IMR-90 (cell line): ENCODE data around the gene NDUFA7.

ENCODE experiments used
- BHLHE40 ChIP-seq: fragments of 150-350 bp; IDR thresholded peaks from 2 replicates; pipeline ENCODE4 v1.6.1; 2016; ENCODE audit warnings: mild to moderate bottlenecking, low read depth, low read length
- CEBPB ChIP-seq: IDR thresholded peaks from 2 replicates; pipeline ENCODE4 v1.6.1; 2012; ENCODE audit warnings: low read depth, low read length, improper control_type of control experiment
- FOS ChIP-seq: fragments of 150-350 bp; IDR thresholded peaks from 2 replicates; pipeline ENCODE4 v1.6.1; 2016; ENCODE audit warnings: low read depth, low read length
- MAFK ChIP-seq: IDR thresholded peaks from 2 replicates; pipeline ENCODE4 v1.6.1; 2012; ENCODE audit warnings: low read depth, low read length, improper control_type of control experiment
- NFE2L2 ChIP-seq: fragments of 150-350 bp; IDR thresholded peaks from 2 replicates; pipeline ENCODE4 v1.6.1; 2016; ENCODE audit warnings: low read depth, mild to moderate bottlenecking, low read length
- POLR2A ChIP-seq: IDR thresholded peaks from 2 replicates; pipeline ENCODE4 v1.6.1; 2012; ENCODE audit warnings: mild to moderate bottlenecking, low read depth, low read length
- RAD21 ChIP-seq: IDR thresholded peaks from 2 replicates; pipeline ENCODE4 v1.6.1; 2012; ENCODE audit warnings: low read length, improper control_type of control experiment
- RCOR1 ChIP-seq: IDR thresholded peaks from 2 replicates; pipeline ENCODE4 v1.6.1; 2012; ENCODE audit warnings: mild to moderate bottlenecking, low read length, improper control_type of control experiment; ENCODE audit not compliant: insufficient replicate concordance
- TF ChIP-seq, protein P1 (sequence below): conservative IDR thresholded peaks from 2 replicates; pipeline ENCODE4 v1.5.1; 2012; ENCODE audit warnings: mild to moderate bottlenecking, low read depth, low read length, improper control_type of control experiment
- TF ChIP-seq, protein P2 (sequence below): fragments of 150-350 bp; IDR thresholded peaks from 2 replicates; pipeline ENCODE4 v1.6.1; 2016; ENCODE audit warnings: low read depth, mild to moderate bottlenecking, low read length, moderate library complexity, borderline replicate concordance

DNA sequence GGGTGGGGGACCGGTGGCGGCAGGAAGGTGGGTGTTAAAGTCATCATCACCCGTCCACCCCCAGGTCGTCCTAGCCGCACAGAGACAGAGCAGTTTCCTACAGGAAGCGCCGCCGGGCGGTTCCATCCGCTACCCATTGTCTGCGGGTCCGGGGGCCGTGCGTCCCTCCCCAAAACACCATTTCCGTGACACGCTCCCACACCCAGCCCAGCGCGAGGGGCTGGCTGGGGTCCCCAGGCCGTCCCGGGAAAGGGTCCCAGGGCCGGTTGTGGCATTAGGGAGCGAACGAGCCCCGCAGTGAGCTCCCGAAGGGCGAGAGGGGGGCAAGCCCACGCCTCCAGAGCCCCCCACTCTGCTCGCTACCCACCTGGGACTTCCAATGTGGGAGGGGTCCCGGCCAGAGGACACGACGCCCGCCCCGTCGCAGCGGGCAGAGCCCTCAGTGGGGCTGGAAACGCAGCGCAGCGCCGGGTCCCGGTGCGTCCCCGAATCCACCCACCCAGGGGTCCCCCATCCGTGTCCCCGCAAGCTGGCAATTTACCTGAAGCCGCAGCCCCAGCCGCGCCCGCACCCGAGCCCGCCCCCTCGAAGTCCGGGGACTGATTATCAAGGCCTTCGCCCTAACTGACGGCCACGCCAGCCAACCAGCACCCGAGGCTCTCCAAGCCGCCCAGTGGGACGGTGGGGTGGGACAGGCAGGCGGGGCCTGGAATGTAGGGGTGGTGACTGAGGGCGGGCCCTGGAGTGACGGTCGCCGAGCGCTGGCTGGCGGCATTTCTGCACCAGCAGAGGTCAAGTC is 21.7 kb upstream of the NDUFA7 start, which contains the start of gene KANK3:
- TF ChIP-seq CEBPB (no peak), RAD21 (no peak), POLR2A (no peak), RCOR1 (no peak), NFE2L2 (no peak), BHLHE40 (no peak), FOS (peak; percentile 28; the same call in 1 of the 2 replicates), MAFK (no peak)
- TF ChIP-seq, protein P1, sequence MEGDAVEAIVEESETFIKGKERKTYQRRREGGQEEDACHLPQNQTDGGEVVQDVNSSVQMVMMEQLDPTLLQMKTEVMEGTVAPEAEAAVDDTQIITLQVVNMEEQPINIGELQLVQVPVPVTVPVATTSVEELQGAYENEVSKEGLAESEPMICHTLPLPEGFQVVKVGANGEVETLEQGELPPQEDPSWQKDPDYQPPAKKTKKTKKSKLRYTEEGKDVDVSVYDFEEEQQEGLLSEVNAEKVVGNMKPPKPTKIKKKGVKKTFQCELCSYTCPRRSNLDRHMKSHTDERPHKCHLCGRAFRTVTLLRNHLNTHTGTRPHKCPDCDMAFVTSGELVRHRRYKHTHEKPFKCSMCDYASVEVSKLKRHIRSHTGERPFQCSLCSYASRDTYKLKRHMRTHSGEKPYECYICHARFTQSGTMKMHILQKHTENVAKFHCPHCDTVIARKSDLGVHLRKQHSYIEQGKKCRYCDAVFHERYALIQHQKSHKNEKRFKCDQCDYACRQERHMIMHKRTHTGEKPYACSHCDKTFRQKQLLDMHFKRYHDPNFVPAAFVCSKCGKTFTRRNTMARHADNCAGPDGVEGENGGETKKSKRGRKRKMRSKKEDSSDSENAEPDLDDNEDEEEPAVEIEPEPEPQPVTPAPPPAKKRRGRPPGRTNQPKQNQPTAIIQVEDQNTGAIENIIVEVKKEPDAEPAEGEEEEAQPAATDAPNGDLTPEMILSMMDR = no peak
- TF ChIP-seq, protein P2, sequence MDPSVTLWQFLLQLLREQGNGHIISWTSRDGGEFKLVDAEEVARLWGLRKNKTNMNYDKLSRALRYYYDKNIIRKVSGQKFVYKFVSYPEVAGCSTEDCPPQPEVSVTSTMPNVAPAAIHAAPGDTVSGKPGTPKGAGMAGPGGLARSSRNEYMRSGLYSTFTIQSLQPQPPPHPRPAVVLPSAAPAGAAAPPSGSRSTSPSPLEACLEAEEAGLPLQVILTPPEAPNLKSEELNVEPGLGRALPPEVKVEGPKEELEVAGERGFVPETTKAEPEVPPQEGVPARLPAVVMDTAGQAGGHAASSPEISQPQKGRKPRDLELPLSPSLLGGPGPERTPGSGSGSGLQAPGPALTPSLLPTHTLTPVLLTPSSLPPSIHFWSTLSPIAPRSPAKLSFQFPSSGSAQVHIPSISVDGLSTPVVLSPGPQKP = no peak
